Measurements from ENCODE around the gene DENND10. TPM values are rescaled to one million over a fixed set of nuclear protein-coding genes. Genes with fewer than 3 reads are reported as not detected.
"Not testable (repeated sequence)": the region's sequence is repeated elsewhere in the genome, so short reads cannot be mapped to it uniquely, and the experiment has no call there.

Gene DENND10, protein sequence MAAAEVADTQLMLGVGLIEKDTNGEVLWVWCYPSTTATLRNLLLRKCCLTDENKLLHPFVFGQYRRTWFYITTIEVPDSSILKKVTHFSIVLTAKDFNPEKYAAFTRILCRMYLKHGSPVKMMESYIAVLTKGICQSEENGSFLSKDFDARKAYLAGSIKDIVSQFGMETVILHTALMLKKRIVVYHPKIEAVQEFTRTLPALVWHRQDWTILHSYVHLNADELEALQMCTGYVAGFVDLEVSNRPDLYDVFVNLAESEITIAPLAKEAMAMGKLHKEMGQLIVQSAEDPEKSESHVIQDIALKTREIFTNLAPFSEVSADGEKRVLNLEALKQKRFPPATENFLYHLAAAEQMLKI
- total RNA-seq (2014; rRNA removed; shearing (Covaris generic)): 36.3 and 37.9 TPM in 2 replicates

DNA sequence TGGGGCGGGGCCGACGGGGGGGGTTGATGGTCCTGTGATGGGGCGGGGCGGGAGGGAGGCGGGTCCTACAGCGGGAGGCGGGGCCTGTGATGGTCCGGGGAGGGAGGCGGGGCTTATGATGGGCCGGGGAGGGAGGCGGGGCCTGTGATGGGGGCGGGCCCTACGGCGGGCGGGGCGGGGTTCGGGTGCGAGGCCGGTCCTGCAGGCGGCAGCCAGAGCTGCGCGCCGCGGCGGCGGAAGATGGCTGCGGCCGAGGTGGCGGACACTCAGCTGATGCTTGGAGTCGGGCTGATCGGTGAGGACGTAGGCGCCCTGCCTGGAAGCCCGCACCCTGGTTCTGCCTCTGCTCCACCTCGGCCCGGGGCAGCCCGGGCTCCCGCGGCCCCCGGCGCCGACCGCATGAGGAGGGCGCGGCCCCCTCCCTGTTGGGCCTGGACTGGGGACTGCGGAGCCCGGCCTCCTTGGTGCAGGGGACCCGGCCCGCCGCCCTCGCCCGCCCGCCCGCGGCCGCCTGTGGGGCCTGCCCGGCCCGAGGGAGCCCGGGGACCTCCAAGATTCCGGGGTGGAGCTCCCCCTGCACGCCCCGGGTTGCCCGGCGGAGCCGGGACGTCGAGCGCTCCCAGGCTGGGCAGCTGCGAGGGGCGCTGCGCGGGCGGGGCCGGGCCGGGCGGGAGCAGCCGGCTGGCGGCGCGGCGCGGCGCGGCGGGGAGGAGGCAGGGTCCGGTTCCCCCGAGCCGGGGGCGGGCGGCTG, at the start of gene DENND10:
TSS of gene DENND10 (plus strand) at position 211 of the 751 bp plus-strand sequence. CDS start at position 241, 30 bp downstream.
- peak; percentile 63 for DNase-seq (ENCODE audit: low read depth)

DNA sequence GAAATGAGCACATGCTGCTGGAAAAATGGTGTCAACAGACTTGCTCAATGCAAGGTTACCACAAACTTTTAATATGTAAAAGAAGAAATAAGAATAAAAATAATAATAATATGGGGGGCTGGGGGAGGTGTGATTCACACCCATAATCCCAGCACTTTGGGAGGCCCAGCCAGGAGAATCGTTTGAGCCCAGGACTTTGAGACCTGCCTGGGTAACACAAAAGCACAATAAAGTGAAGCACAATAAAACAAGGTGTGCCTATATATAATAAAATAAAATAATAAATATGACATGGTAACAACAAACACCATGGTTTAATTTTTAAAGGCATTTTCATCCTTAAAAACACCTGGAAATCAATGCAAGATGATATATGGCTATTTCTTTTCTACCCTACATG, 48.4 kb upstream of the DENND10 start:
- DNase-seq (ENCODE audit: low read depth): no peak

DNA sequence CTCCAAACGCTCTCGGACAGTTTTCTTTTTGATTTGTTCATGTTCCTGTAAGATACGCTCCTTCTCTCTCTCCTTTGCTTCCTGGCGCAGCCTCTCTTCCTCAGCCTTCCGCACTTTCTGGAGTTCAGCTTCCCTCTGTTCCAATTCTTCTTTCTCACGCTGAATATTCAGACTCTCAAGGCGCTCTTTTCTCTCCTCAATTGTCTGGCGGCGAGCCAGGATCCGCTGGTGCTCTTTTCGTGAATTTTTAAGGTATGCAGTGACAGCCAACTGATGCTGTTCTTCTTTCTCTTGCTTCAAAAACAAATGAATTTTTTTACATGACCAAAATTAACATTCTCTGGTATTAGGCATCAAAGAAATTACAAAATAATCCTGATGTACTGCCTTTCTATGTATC, 45.9 kb upstream of the DENND10 start:
- no peak for DNase-seq (ENCODE audit: low read depth)

DNA sequence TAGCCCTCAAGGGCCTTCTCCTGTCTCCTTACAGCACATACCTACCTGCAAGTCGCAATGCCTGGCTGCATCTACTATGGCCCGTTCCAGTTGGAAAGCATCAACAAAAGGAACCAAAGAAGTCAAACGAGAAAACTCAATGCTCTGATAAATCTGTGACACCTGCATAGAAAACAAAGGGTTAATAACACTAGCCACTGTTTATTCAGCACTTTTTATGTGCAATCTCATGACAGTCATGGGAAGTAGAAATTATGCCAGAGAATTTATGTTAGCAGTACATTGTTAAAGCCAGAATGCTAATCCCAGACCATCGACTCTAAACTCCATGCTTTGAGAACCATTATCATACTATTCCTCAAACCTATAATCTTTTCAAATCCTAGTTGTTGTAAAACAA, 44.4 kb upstream of the DENND10 start:
- DNase-seq (ENCODE audit: low read depth): no peak

DNA sequence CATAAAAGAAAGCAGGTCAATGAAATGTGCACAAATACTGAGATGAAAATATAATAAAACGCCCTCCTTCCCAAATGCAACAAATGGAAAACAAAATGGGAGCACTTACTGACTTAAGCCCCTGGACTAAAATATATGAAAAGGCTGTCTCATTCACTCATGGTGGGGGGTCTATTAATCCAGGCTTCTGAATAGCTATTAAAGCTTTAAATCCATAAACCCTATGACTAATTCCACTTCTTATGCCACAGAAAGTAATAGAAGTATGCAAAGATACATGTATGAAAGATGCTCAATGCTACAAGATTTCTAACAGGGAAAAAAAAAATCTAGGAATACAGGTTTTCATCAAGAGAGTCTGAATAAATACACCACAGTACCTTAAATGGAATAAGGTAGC, 43.8 kb upstream of the DENND10 start:
- no peak for DNase-seq (ENCODE audit: low read depth)

DNA sequence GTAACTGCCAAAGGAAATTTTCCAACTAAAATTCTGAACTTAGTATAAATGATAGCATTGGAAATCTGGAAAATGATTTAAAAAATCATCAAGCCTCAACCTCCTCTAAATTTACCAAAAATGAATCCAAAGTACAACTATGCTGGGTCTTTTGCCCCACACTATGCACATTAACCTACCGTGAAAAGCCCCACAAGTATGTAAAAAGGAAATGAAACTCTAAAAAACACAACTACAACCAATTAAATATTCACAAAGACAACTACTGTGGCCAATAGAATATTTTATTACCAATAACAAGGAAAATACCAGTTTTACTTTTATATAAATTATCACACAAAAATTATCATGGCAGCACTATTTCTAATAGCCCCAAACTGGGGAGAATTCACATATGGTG, 42.6 kb upstream of the DENND10 start:
- no peak for DNase-seq (ENCODE audit: low read depth)

DNA sequence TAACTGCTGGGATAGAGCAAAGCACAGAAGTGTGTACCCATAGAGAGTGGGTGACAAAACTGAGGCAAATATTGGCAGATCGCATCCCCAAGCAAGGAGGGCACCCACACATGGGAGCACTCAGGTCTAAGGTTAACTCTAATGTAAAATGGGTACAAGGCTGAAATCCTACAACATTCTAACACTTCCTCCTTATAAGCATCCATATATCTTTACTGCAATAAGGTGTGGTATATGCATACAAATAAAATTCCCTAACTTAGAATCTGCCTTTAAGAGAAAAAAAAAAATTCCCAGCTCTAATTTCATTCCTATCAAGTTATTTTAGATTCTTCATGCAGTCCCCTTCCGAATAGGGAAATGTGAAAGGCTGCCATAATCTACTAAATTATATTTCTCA, 42.0 kb upstream of the DENND10 start:
- DNase-seq (ENCODE audit: low read depth): no peak

DNA sequence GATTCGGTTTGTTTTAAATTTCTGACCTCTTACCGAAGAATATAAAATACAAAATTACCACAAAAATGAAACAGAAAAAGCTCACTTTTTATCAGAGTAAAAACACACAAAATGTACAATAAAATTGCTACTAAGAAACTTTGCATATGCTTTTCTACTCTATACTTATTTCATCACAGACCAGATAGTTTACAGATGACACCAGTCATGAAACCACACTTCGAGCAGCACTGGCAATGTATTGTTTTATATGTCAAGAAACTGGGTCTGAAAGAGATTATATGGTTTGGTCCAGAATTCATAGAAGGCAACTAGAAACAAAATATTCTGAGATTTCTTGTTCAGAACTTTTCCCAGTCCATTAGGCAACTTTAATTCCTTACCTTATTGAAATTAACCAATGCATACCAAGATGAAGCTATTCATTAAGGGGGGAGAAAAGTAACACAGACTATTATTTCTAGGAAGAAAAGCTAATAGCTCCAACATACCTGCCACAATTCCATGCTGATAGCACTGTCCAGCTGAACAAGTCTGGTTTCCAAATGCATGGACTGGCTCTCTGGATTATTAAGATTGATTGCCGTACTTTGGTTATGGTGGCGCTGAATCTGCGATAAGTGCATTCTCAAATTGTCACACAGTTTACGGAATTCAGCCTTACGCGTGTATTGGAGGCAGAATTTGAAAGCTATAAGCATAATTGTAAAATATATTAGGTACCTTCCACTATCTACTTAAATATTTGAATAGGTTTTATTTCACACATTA, 33.3 kb upstream of the DENND10 start:
- DNase-seq (ENCODE audit: low read depth): no peak

DNA sequence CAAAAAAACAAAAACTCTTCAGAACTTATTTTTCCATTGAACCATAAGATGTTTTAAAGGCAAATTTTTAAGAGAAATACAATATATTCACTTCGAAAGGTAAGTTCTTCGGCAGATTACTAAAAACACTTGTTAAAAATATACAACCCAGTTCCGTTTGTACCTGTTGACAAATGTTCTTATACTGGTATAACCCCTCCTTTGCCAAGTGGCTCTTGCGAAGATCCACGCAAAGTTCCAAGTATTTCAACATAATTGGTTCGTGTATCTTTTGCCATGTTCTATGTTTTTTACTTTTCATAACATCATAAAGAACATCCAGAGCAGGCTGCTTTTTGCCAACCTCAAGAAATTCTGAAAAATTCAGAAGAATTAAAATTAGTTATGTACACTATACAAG, 30.3 kb upstream of the DENND10 start:
- DNase-seq (ENCODE audit: low read depth): no peak

DNA sequence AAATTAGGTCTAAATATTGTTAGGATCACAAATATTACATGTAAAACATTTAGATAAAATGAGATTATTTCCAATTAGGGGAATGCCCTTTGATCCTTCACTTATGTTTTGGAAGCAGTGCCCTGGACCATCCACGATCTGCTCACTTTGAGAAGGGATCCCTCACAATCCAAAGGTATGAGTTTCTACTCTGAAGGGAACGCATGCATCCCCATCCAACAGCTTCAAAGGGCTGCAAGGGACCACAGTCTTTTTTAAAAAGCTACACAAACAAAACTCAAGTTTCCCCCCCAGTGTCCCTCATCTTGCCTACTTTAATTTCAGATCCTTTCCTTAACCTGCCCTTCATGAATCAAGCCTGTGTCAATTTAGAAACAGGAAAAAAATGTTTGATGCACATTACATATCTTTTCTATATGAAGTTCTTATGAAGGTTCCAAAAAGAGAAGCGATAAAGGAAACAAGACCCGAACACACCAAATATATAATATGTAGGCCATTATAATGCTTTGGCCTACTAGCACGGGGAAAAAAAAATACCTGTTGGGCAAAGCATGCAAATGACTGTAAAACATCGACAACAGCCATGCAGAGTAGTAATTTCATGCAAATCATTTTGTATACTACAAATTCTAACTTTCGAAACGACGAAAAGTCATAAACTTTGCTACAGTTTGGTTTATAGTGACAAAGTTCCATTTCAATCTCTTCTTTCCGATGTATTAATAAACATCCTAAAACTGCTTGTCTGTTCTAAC, 25.3 kb upstream of the DENND10 start:
- DNase-seq (ENCODE audit: low read depth): no peak

DNA sequence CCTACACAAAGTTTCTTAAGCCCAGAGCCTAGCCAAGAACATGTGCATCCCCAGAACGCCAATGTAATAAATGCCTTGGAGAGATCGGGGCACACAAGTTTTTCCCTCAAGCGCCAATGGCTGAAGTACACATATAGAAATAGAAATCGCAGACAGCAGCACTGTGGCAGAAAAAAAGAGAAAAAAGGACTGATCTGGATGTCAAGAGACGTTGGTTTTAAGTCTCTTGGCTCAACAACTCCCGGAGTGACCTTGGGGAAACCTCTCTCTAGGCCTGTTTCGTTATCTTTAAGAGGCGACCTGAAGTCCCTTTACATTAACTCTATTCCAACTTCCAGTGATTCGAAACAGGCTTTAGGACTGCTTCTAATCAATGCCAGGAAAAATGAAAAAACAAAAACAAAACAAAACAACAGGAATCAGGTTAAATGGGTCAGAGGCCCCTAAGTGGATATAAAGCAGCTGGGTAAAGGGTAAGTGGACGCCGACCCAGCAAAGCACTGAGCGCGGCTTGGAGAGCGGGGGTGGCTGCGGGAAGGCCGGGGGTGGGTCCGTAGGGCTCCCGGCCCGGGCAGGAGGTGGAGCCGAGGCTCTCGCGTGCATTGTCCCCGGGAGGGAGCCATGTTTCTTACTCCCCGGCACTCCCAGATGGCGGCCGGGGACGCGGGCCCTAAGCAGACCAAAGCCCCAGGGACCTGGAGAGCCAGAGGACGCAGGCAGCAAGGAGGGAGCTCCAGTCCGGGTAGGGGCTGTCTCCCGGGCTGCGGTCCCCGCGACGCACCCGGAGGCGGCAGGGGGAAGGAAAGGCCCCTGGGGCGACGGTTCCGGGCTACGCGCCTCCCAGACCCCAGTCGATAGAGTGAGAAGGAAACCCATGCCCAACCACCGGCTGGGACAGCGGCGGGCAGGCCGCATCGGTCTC, 24.1 kb upstream of the DENND10 start:
- peak; percentile 73 for DNase-seq (ENCODE audit: low read depth)

DNA sequence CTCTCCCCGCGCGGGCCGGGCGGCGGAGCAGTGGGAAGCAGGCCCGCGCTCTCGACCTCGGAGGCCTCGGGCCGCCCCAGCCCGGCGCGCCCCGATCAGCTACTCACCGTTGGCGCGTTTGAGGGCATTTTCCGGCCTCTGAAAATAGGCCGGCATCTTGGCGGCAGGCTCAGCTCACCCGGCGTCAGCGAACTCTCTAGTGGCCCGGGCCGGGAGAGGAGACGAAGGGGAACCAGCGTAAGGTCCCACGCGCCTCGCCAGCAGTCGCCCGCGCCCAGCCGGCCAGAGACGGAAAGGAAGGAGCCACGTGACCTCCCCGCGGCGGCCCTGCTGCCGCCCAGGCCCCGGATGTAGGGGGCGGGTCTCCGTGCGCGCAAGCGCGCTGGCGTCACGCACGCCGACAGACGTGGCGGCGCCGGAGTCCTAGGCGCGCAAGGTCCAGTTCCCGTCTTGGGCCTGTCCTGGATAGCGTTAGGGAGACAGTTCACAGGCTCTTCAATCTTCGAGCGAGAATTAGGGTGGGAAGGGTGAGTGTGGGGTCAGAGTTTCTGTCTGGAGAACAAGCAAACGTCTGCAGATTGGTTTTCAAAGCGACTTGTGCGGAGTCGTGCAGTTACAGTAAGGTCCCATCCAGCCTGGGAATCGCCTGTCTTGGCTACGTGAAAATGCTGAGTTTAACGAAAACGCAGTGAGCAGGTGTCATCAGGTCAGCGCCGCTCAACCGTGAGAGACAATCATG, 23.2 kb upstream of the DENND10 start, which contains the start of gene EIF3A:
TSS of gene EIF3A (minus strand) at position 297 of the 739 bp plus-strand sequence. CDS start at position 156, 141 bp downstream.
- peak; percentile 86 for DNase-seq (ENCODE audit: low read depth)

DNA sequence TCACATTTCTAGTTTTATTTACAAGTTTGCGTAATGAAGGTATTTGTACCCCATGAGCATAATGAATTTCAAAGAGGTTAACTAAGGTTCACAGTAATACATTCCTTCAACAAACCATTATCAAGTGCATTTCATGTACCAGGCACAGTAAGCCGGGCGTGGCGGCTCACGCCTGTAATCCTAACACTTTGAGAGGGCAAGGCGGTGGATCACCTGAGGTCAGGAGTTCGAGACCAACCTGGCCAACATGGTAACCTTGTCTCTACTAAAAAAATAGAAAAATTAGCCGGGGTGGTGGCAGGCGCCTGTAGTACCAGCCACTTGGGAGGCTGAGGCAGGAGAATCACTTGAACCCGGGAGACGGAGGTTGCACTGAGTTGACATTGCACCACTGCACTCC, 19.0 kb upstream of the DENND10 start:
- no peak for DNase-seq (ENCODE audit: low read depth)

DNA sequence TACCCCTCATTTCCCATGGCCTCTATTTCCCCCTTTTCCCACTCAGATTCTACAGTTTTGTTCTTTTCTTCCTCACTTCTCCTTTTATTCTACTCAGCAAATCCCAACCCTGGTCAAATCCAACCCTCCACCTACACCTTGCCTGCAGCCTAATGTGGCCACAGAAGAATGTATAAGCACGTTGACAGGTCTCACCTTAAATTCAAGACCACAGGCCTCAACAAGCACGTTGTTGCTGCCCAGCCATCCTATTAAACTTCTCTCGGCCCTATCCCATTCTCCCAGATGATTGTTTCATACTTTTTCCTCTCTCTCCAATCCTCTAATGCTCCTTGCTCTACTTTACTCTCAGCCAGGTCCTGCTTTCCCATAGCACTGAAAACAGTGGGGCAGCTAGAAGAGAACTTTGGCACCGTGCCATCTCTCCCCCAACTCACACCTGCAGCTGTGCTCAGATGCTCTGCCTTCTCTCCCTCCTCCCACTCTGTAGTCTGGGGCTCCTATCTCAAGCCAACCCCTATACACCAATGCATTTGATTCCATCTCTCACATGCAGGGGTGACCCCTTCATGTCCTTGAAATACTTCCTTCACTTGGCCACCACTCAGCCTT, 16.5 kb upstream of the DENND10 start:
- DNase-seq (ENCODE audit: low read depth): no peak

DNA sequence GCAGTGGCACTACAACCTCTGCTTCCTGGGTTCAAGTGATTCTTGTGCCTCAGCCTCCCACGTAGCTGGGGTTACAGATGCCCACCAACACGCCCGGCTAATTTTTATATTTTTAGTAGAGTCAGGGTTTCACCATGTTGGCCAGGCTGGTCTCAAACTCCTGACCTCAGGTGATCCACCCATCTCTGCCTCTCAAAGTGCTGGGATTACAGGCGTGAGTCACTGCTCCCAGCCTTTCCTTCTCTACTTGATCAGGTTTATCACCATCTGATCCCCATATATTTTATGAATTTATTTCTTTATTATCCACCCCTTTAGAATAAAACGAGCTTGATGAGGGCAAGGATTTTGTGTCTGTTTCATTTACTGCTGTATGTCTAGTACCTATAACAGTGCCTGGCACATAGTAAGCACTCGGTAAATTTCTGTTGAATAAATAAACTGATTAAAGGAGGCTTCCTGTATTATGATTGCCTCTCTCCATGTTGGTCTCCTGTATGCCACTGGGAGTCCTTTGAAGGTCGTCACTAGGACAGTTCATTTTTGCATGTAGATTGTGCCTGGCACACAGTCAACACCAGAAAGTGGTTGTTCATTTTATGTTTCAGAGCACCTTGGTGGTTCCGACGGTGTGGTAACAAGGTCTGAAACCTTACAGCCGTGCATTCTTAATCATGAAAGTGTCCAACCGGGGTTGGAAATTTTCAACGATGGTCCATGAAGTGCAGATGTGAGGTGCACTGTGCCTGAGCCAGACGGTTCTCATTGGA, 13.7 kb upstream of the DENND10 start:
- no peak for DNase-seq (ENCODE audit: low read depth)

DNA sequence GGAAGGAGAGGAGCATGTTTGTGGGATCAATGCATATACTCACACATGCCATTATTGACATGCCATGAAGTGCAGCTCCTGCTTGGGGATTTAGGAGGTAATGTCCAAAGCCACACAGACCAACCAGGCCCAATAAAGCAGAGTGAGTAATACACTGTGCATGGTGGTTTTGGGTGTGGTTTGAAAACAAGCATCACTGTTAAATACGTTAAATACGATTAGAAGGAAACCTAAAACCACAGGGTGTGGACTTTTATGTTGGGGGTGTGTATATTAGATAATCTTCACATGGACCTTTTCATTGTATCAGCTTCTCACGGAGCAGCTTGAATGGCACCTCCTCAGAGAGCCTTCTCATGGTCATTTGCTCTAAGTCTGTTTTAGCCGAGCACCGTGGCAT, 12.9 kb upstream of the DENND10 start:
- DNase-seq (ENCODE audit: low read depth): peak; percentile 79

DNA sequence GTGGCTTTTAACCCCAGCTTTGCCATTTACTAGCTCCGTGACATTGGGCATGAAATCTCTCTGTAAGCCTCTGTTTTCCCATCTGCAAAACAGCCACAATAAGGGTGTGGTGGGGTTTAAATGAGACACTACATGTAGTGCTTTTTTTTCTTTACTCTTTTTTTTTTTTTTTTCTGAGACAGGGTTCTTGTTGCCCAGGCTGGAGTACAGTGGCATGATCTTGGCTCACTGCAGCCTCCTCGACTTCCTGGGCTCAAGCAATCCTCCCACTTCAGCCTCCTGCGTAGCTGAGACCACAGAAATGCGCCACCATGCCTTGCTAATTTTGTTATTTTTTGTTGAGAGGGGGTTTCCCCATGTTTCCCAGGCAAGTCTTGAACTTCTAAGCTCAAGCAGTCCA, 8.3 kb upstream of the DENND10 start:
- no peak for DNase-seq (ENCODE audit: low read depth)

DNA sequence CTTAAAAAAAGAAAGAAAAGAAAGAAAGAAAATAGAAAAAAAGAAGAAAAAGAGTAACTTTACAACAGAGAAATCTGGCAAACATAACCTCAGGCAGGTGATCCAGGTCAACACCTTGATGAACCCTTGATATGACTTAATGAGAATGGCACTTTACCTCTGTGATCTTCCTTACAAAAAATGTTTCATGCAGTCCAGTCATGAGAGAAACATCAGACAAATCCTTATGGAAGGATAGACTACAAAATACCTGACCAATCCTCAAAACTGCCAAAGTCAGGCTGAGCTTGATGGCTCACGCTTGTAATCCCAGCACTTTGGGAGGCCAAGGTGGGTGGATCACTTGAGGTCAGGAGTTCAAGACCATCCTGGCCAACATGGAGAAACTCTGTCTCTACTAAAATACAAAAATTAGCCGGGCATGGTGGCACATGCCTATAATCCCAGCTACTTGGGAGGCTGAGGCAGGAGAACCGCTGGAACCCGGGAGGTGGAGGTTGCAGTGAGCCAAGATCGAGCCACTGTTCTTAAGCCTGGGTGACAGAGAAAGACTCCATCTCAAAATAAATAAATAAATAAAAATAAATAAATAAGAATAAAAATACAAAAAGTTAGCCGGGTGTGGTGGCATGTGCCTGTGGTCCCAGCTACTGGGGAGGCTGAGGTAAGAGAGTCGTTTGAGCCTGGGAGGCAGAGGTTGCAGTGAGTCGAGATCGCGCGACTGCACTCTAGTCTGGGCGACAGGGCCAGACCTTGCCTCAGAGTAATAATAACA, 7.1 kb upstream of the DENND10 start:
- not testable (repeated sequence) for DNase-seq (ENCODE audit: low read depth)
